ENCODE measurements around the gene PPID.

DNA sequence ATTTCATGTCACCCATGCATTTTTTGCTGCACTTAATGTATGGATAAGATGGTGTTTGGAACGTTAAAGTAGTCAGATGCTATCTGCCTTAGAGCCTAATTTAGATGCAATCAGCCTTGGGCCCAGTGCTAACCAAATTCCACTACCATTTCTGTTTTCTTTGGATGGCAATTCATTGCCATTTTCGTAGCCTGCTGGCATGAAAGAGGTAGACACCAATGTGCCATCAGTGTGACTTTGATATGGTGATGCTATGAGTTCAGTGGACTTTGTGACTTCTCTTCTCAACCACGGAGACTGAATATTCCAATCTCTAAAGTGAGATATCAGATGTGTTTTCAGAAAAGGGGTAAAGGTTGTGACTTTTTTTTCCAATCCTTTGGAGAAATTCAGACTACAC lies 49.6 kb downstream of the PPID start:
- TF ChIP-seq, protein P1, sequence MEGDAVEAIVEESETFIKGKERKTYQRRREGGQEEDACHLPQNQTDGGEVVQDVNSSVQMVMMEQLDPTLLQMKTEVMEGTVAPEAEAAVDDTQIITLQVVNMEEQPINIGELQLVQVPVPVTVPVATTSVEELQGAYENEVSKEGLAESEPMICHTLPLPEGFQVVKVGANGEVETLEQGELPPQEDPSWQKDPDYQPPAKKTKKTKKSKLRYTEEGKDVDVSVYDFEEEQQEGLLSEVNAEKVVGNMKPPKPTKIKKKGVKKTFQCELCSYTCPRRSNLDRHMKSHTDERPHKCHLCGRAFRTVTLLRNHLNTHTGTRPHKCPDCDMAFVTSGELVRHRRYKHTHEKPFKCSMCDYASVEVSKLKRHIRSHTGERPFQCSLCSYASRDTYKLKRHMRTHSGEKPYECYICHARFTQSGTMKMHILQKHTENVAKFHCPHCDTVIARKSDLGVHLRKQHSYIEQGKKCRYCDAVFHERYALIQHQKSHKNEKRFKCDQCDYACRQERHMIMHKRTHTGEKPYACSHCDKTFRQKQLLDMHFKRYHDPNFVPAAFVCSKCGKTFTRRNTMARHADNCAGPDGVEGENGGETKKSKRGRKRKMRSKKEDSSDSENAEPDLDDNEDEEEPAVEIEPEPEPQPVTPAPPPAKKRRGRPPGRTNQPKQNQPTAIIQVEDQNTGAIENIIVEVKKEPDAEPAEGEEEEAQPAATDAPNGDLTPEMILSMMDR (IDR thresholded peaks at IDR 0.05), result no peak
- no peak for TF ChIP-seq EP300 (IDR thresholded peaks at IDR 0.05)

All from gastroesophageal sphincter (tissue), 3 donors.